ENCODE measurements around the gene TUBA1A. TPM values are rescaled to one million over a fixed set of nuclear protein-coding genes. Genes with fewer than 3 reads are reported as not detected.

Gene TUBA1A
- total RNA-seq, 2 donors from 2014 or later, result 107 to 259 TPM

GRCh38 chr12:49154221-49154620 is 34.7 kb downstream of the TUBA1A start:
- no peak overlapping the region for H3K4me3 ChIP-seq
- H3K27ac ChIP-seq, result no peak overlapping the region
- DNase-seq (ENCODE audit: low spot score) (no peak), ATAC-seq (ENCODE audit: insufficient number of reproducible peaks, low FRiP score, low read depth) (no peak)
- no peaks in the 10 kb centered on the region for H3K9me3 ChIP-seq
- no peaks in the 10 kb centered on the region for H3K27me3 ChIP-seq (replicated peaks; ENCODE audit: insufficient read depth)
- no peaks in the 10 kb centered on the region for H3K4me1 ChIP-seq (ENCODE audit: control insufficient read depth in 1 of 2, low read depth in 2 of 2)
- TF ChIP-seq, protein P1, sequence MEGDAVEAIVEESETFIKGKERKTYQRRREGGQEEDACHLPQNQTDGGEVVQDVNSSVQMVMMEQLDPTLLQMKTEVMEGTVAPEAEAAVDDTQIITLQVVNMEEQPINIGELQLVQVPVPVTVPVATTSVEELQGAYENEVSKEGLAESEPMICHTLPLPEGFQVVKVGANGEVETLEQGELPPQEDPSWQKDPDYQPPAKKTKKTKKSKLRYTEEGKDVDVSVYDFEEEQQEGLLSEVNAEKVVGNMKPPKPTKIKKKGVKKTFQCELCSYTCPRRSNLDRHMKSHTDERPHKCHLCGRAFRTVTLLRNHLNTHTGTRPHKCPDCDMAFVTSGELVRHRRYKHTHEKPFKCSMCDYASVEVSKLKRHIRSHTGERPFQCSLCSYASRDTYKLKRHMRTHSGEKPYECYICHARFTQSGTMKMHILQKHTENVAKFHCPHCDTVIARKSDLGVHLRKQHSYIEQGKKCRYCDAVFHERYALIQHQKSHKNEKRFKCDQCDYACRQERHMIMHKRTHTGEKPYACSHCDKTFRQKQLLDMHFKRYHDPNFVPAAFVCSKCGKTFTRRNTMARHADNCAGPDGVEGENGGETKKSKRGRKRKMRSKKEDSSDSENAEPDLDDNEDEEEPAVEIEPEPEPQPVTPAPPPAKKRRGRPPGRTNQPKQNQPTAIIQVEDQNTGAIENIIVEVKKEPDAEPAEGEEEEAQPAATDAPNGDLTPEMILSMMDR (IDR thresholded peaks at IDR 0.05), result no peak
- H3K36me3 ChIP-seq, result no peaks in the 10 kb centered on the region

- H3K9me3 ChIP-seq, result no peaks in the 10 kb centered on the region
- ATAC-seq (ENCODE audit: insufficient number of reproducible peaks, low FRiP score, low read depth) (no peak), DNase-seq (ENCODE audit: low spot score) (no peak)
- H3K4me3 ChIP-seq, result no peak overlapping the region
- H3K27ac ChIP-seq, result no peak overlapping the region
- H3K27me3 ChIP-seq (replicated peaks; ENCODE audit: insufficient read depth), result no peaks in the 10 kb centered on the region
- TF ChIP-seq, protein P1 (IDR thresholded peaks at IDR 0.05), result no peak
- H3K36me3 ChIP-seq, result no peaks in the 10 kb centered on the region
- no peaks in the 10 kb centered on the region for H3K4me1 ChIP-seq (ENCODE audit: control insufficient read depth in 1 of 2, low read depth in 2 of 2)
Observed at GRCh38 chr12:49147384-49147783, 41.5 kb downstream of the TUBA1A start.

GRCh38 chr12:49146406-49146805 is 42.5 kb downstream of the TUBA1A start:
- H3K9me3 ChIP-seq, result no peaks in the 10 kb centered on the region
- ATAC-seq (ENCODE audit: insufficient number of reproducible peaks, low FRiP score, low read depth) (no peak), DNase-seq (ENCODE audit: low spot score) (no peak)

GRCh38 chr12:49144384-49144783 is 44.5 kb downstream of the TUBA1A start:
- ATAC-seq (ENCODE audit: insufficient number of reproducible peaks, low FRiP score, low read depth) (no peak), DNase-seq (ENCODE audit: low spot score) (no peak)
- no peak overlapping the region for H3K27ac ChIP-seq
- TF ChIP-seq, protein P1 (IDR thresholded peaks at IDR 0.05), result no peak
- H3K4me1 ChIP-seq (ENCODE audit: control insufficient read depth in 1 of 2, low read depth in 2 of 2), result no peaks in the 10 kb centered on the region
- H3K27me3 ChIP-seq (replicated peaks; ENCODE audit: insufficient read depth), result no peaks in the 10 kb centered on the region
- H3K4me3 ChIP-seq, result no peak overlapping the region
- H3K36me3 ChIP-seq, result no peaks in the 10 kb centered on the region
- no peaks in the 10 kb centered on the region for H3K9me3 ChIP-seq

More at GRCh38 chr12:49146406-49146805, 42.5 kb downstream of the TUBA1A start:
- Histone ChIP-seq H3K4me1 (ENCODE audit: control insufficient read depth in 1 of 2, low read depth in 2 of 2) (no peaks in the 10 kb centered on the region), H3K27ac (no peak overlapping the region), H3K4me3 (no peak overlapping the region), H3K36me3 (no peaks in the 10 kb centered on the region), H3K27me3 (replicated peaks; ENCODE audit: insufficient read depth) (no peaks in the 10 kb centered on the region)
- TF ChIP-seq, protein P1 (IDR thresholded peaks at IDR 0.05), result no peak

DNA sequence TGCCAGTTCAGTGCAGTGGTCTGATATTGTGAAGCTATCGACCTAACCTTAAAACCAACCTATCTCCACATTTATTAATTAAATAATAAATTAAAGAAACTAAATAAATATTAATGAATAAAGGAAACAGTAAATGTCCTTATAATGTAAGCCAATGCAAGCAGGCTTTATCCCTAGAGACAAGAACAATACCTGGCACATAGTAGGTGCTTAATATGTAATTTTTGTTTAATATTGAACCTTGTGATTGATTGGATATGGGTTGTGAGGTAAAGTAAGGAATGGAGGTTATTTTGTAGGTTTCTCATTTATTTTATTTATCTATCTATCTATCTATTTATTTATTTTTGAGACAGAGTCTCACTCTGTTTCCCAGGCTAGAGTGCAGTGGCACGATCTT is 49.9 kb downstream of the TUBA1A start:
- no peak overlapping the region for H3K27ac ChIP-seq
- ATAC-seq (ENCODE audit: insufficient number of reproducible peaks, low FRiP score, low read depth) (no peak), DNase-seq (ENCODE audit: low spot score) (no peak)
- H3K4me1 ChIP-seq (ENCODE audit: control insufficient read depth in 1 of 2, low read depth in 2 of 2), result peaks cover 0 to under 1% of the 10 kb centered on the region in 2 donors
- no peaks in the 10 kb centered on the region for H3K9me3 ChIP-seq
- H3K36me3 ChIP-seq, result no peaks in the 10 kb centered on the region
- no peak overlapping the region for H3K4me3 ChIP-seq
- TF ChIP-seq, protein P1 (IDR thresholded peaks at IDR 0.05), result no peak
- no peaks in the 10 kb centered on the region for H3K27me3 ChIP-seq (replicated peaks; ENCODE audit: insufficient read depth)

Data from thoracic aorta (tissue), 2 donors.